Trophoblast cell (in vitro differentiated cells and primary cell): Measurements from ENCODE around the gene FGF2.
A peak's percentile ranks its signal among the peaks of the same experiment; 100 is the strongest.

Source experiments
- DNase-seq, 2 donors: peaks; one replicate each; pipeline ENCODE4 v3.0.0-alpha.2; 2016
- H2AFZ ChIP-seq: 2 replicates; pipeline ENCODE4 v1.6.1; 2013; ENCODE audit warnings: low read length, moderate library complexity, mild to moderate bottlenecking; ENCODE audit not compliant: insufficient read depth, poor library complexity
- H2AK5ac ChIP-seq: 2 replicates; pipeline ENCODE4 v1.6.1; 2013; ENCODE audit warnings: mild to moderate bottlenecking, low read length
- H2BK120ac ChIP-seq: 2 replicates; pipeline ENCODE4 v1.6.1; 2013; ENCODE audit warnings: low read length, mild to moderate bottlenecking, moderate library complexity; ENCODE audit not compliant: insufficient read depth, poor library complexity
- H2BK12ac ChIP-seq: 2 replicates; pipeline ENCODE4 v1.6.1; 2013; ENCODE audit warnings: mild to moderate bottlenecking, low read length, moderate library complexity
- H2BK5ac ChIP-seq: 2 replicates; pipeline ENCODE4 v1.6.1; 2013; ENCODE audit warnings: low read length, low read depth, moderate library complexity, mild to moderate bottlenecking; ENCODE audit not compliant: poor library complexity
- H3K14ac ChIP-seq: 2 replicates; pipeline ENCODE4 v1.6.1; 2013; ENCODE audit warnings: mild to moderate bottlenecking, low read length
- H3K18ac ChIP-seq: 2 replicates; pipeline ENCODE4 v1.6.1; 2013; ENCODE audit warnings: mild to moderate bottlenecking, low read length
- H3K23ac ChIP-seq: 2 replicates; pipeline ENCODE4 v1.6.1; 2013; ENCODE audit warnings: low read length
- H3K27ac ChIP-seq: 2 replicates; pipeline ENCODE4 v1.5.1; 2013; ENCODE audit warnings: low read depth, mild to moderate bottlenecking, inconsistent platforms, low read length, moderate library complexity
- H3K27me3 ChIP-seq: 2 replicates; pipeline ENCODE4 v1.6.1; 2013; ENCODE audit warnings: inconsistent platforms, mild to moderate bottlenecking, low read length, moderate library complexity; ENCODE audit not compliant: insufficient read depth
- H3K36me3 ChIP-seq, 2 experiments: 1 replicate in 1 of 2; 2 replicates in 1 of 2; pipeline ENCODE4 v1.6.1; 2013; ENCODE audit warnings: low read length in 2 of 2, mild to moderate bottlenecking in 2 of 2, moderate library complexity in 1 of 2; ENCODE audit not compliant: insufficient read depth in 2 of 2, control insufficient read depth in 1 of 2
- H3K4ac ChIP-seq: 2 replicates; pipeline ENCODE4 v1.6.1; 2013; ENCODE audit warnings: low read depth, mild to moderate bottlenecking, low read length, moderate library complexity
- H3K4me1 ChIP-seq, 2 experiments: 1 replicate in 1 of 2; 2 replicates in 1 of 2; pipeline ENCODE4 v1.6.1; 2013; ENCODE audit warnings: low read length in 2 of 2, mild to moderate bottlenecking in 2 of 2, moderate library complexity in 1 of 2; ENCODE audit not compliant: insufficient read depth in 2 of 2, control insufficient read depth in 1 of 2
- H3K4me2 ChIP-seq: 2 replicates; pipeline ENCODE4 v1.6.1; 2013; ENCODE audit warnings: inconsistent platforms, mild to moderate bottlenecking, low read length, moderate library complexity
- H3K4me3 ChIP-seq: 2 replicates; pipeline ENCODE4 v1.5.1; 2013; ENCODE audit warnings: mild to moderate bottlenecking, low read depth, low read length, inconsistent platforms
- H3K79me1 ChIP-seq: one replicate; pipeline ENCODE4 v1.6.1; 2013; ENCODE audit warnings: low read length
- H3K79me2 ChIP-seq: 2 replicates; pipeline ENCODE4 v1.6.1; 2013; ENCODE audit warnings: low read length, mild to moderate bottlenecking; ENCODE audit not compliant: control insufficient read depth, insufficient read depth, poor library complexity
- H3K9ac ChIP-seq: 2 replicates; pipeline ENCODE4 v1.6.1; 2013; ENCODE audit warnings: mild to moderate bottlenecking, low read length
- H3K9me3 ChIP-seq: 2 replicates; pipeline ENCODE4 v1.6.1; 2013; ENCODE audit warnings: low read depth, mild to moderate bottlenecking, control low read depth, inconsistent platforms, low read length; ENCODE audit not compliant: insufficient read depth
- H4K12ac ChIP-seq: 2 replicates; pipeline ENCODE4 v1.6.1; 2013; ENCODE audit warnings: low read depth, mild to moderate bottlenecking, low read length, moderate library complexity
- H4K8ac ChIP-seq: 2 replicates; pipeline ENCODE4 v1.6.1; 2013; ENCODE audit warnings: low read depth, mild to moderate bottlenecking, low read length, moderate library complexity
- H4K91ac ChIP-seq: one replicate; pipeline ENCODE4 v1.6.1; 2013; ENCODE audit warnings: low read depth, mild to moderate bottlenecking, low read length, moderate library complexity
- WGBS: extraction: QIAGEN DNeasy Blood & Tissue Kit; methylation state at CpG from one replicate; pipeline ENCODE4 v1.1.7; 2013; ENCODE audit warnings: missing lambda C conversion rate; ENCODE audit not compliant: insufficient read length, insufficient coverage; ENCODE audit errors: extremely low coverage; 5-methylcytosine and 5-hydroxymethylcytosine counted together

Gene FGF2

GRCh38 chr4:122914292-122914904, 87.8 kb downstream of the FGF2 start:
- Histone ChIP-seq H4K91ac (no peak overlapping the region), H3K79me1 (no peaks in the 10 kb centered on the region), H3K36me3 (no peaks in the 10 kb centered on the region), H3K27ac (no peak overlapping the region), H4K12ac (no peak overlapping the region), H3K4me3 (no peak overlapping the region), H2AK5ac (no peak overlapping the region), H3K4me1 (no peaks in the 10 kb centered on the region), H2AFZ (no peak overlapping the region), H3K14ac (no peak overlapping the region), H3K79me2 (no peaks in the 10 kb centered on the region), H2BK5ac (no peak overlapping the region), H2BK12ac (no peak overlapping the region), H3K9me3 (no peaks in the 10 kb centered on the region), H3K9ac (no peak overlapping the region), H3K4me2 (no peak overlapping the region), H2BK120ac (no peak overlapping the region), H3K23ac (no peak overlapping the region), H4K8ac (no peak overlapping the region), H3K27me3 (no peaks in the 10 kb centered on the region), H3K18ac (no peak overlapping the region), H3K4ac (no peak overlapping the region)
- DNase-seq, result peak; percentile 46 to 79
- WGBS, result no CpG with 5 or more reads among the region's 4 CpGs

- Histone ChIP-seq H2BK5ac (no peak overlapping the region), H4K91ac (no peak overlapping the region), H2BK12ac (no peak overlapping the region), H3K36me3 (no peaks in the 10 kb centered on the region), H3K27me3 (no peaks in the 10 kb centered on the region), H3K4me2 (no peak overlapping the region), H3K79me2 (no peaks in the 10 kb centered on the region), H3K23ac (no peak overlapping the region), H3K4ac (no peak overlapping the region), H3K4me1 (no peaks in the 10 kb centered on the region), H3K9me3 (no peaks in the 10 kb centered on the region), H3K14ac (no peak overlapping the region), H4K8ac (no peak overlapping the region), H3K4me3 (no peak overlapping the region), H4K12ac (no peak overlapping the region), H3K27ac (no peak overlapping the region), H2BK120ac (no peak overlapping the region), H3K9ac (no peak overlapping the region), H3K79me1 (no peaks in the 10 kb centered on the region), H2AK5ac (no peak overlapping the region), H3K18ac (no peak overlapping the region), H2AFZ (no peak overlapping the region)
- DNase-seq, result peak in 1 of 2 donors; percentile 34
- no CpG with 5 or more reads among the region's 3 CpGs for WGBS
These were observed 88.3 kb downstream of the FGF2 start for GRCh38 chr4:122914938-122915337.

DNA sequence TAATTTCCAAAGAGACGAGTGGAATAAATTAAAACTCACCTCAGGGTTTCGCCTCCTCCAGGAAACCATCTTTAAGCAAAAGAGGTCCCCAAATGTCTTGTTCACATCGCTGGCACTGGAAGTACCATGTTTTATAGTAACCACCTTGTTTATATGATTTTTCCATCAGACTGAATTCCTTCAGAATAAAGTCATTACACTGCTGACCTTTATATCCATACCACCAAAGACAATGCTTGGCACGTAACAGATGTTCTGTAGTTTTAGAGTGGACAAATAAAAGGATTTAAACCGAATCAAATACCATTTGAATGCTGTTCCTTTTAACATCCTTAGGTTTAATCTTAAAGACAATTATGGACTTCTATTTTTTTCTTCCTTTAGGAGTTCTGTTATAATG, 91.1 kb downstream of the FGF2 start:
- Histone ChIP-seq H3K4ac (no peak overlapping the region), H3K9ac (no peak overlapping the region)

GRCh38 chr4:122920473-122920872, 93.8 kb downstream of the FGF2 start:
- H3K9me3 ChIP-seq, result no peaks in the 10 kb centered on the region
- no peak overlapping the region for H3K4me3 ChIP-seq
- no peaks in the 10 kb centered on the region for H3K27me3 ChIP-seq
- H4K12ac ChIP-seq, result no peak overlapping the region
- H2BK120ac ChIP-seq, result no peak overlapping the region
- WGBS, result no CpG with 5 or more reads among the region's 5 CpGs
- no peak overlapping the region for H4K91ac ChIP-seq
- no peak for DNase-seq
- H4K8ac ChIP-seq, result no peak overlapping the region
- H3K79me2 ChIP-seq, result peaks cover 2% of the 10 kb centered on the region
- H3K4me1 ChIP-seq, result peaks cover 0 to 4% of the 10 kb centered on the region in 2 experiments
- no peak overlapping the region for H3K14ac ChIP-seq
- no peak overlapping the region for H2BK12ac ChIP-seq
- H3K27ac ChIP-seq, result no peak overlapping the region
- H3K4me2 ChIP-seq, result no peak overlapping the region
- H3K9ac ChIP-seq, result no peak overlapping the region
- H2AK5ac ChIP-seq, result no peak overlapping the region
- no peak overlapping the region for H2AFZ ChIP-seq
- no peak overlapping the region for H2BK5ac ChIP-seq
- peaks cover 7% of the 10 kb centered on the region for H3K79me1 ChIP-seq
- H3K23ac ChIP-seq, result no peak overlapping the region
- H3K4ac ChIP-seq, result no peak overlapping the region
- H3K18ac ChIP-seq, result no peak overlapping the region
- no peaks in the 10 kb centered on the region for H3K36me3 ChIP-seq

More for the DNA sequence above, 91.1 kb downstream of the FGF2 start:
- Histone ChIP-seq H3K18ac (no peak overlapping the region), H3K36me3 (no peaks in the 10 kb centered on the region), H2BK12ac (no peak overlapping the region), H3K23ac (no peak overlapping the region), H4K91ac (no peak overlapping the region), H4K12ac (no peak overlapping the region), H3K27ac (no peak overlapping the region), H2BK5ac (no peak overlapping the region), H3K14ac (no peak overlapping the region), H3K27me3 (no peaks in the 10 kb centered on the region), H4K8ac (no peak overlapping the region), H2AFZ (no peak overlapping the region), H3K79me1 (peaks cover 7% of the 10 kb centered on the region), H2AK5ac (no peak overlapping the region), H3K9me3 (no peaks in the 10 kb centered on the region), H3K4me2 (no peak overlapping the region), H2BK120ac (no peak overlapping the region), H3K4me3 (no peak overlapping the region), H3K79me2 (peaks cover 2% of the 10 kb centered on the region), H3K4me1 (no peaks in the 10 kb centered on the region)
- DNase-seq, result no peak
- no CpG with 5 or more reads among the region's 5 CpGs for WGBS
